ENCODE results near the gene TPM2. TPM values are rescaled to one million over a fixed set of nuclear protein-coding genes. Genes with fewer than 3 reads are reported as not detected.

TPM2 gene
- total RNA-seq, 2 experiments from 2014 or later, result 3.7 to 3.9 TPM

GRCh38 chr9:35667939-35668338 is 21.8 kb downstream of the TPM2 start:
- ChIA-PET POLR2A (no interaction called here), CTCF (no interaction called here)

DNA sequence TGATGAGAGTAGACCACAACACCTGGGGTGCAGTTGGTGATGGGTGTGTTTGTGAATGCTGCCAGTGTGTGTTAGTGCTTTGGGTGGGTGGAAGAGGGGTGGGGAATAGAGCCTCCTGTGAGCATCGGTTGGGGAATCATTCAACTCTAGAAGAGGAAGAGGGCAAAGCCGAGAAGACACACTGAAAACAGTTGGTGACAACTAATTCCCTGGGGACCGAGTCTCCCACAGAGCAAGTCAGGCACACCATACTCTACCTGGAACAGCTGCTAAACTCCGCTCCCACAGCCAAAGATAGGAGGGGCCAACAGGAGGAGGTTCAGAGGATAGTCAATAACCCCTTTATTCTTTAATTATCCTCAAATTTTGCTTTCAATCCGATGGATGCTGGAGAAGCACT is 23.2 kb downstream of the TPM2 start:
- ChIA-PET CTCF (interaction anchor here (2.0 kb wide), 1 partner anchor 18 kb away, joined by 5 read pairs; no protein-coding TSS in a partner anchor), POLR2A (no interaction called here)

DNA sequence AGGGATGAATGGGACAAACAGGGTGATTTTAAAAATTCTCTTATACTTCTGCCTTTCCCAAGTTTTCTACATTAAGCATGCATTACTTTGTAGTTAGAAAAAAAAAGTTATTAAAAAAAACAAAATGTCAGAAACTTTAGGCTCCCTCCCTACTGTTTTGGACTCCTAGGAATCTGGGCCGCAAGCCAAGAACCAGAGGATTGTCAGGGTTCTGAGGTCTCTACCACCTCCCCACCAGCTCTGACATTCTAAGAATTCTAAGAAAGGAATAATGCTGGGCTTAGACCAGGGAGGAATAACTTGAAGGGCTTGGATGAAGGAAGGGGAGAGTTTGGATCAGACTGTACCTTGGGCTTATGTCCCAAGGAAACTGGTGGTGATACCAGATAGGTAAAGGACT is 23.7 kb downstream of the TPM2 start:
- POLR2A ChIA-PET, result interaction anchor here (1.7 kb wide), 1 partner anchor 66 kb away, joined by 10 read pairs; the partner anchor contains the start of genes CREB3 and TLN1
- CTCF ChIA-PET, result interaction anchor here (2.0 kb wide), 1 partner anchor 18 kb away, joined by 5 read pairs; no protein-coding TSS in a partner anchor

GRCh38 chr9:35665471-35665818 is 24.3 kb downstream of the TPM2 start:
- POLR2A ChIA-PET, result interaction anchor here (0.6 to 1.7 kb wide), 2 partner anchors 67 to 972 kb away, joined by 5 to 10 read pairs; partner anchors contain the start of genes CREB3 and TLN1
- CTCF ChIA-PET, result interaction anchor here (0.5 to 2.0 kb wide), 3 partner anchors 16 to 288 kb away, joined by 3 to 5 read pairs (median 4); no protein-coding TSS in a partner anchor

- POLR2A ChIA-PET, result interaction anchor here (0.6 to 1.7 kb wide), 4 partner anchors 46 to 971 kb away, joined by 3 to 10 read pairs (median 4); partner anchors contain the start of genes CD72, CREB3, HINT2 and TLN1
- CTCF ChIA-PET, result interaction anchor here (0.5 to 2.0 kb wide), 10 partner anchors 15 to 288 kb away, joined by 3 to 9 read pairs (median 4); partner anchors contain the start of genes CREB3 and TLN1
Measured at GRCh38 chr9:35664531-35665470, 24.9 kb downstream of the TPM2 start, which contains the start of gene ARHGEF39. Gene ARHGEF39, minus strand, starts transcription at chr9:35665195. Its CDS starts 26 bp downstream, at chr9:35665169.

DNA sequence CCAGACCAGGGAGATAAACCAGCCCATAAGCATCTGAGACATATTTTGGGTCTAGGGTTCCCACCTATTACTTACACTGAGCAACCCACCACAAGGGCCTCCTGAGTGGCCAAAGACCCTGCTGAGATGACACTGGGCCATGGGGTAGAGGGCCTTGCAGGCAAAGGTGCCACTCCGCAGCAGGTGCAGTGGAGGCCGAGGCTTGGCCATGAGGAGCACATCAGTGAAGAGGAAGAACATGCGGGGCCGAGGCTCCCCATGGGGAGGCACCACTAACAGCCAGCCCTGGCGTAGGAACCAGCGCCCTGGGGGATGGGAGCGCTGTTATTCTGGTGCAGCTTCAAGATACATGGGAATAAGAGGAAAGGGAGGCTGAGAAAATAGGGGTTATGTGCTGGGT is 27.3 kb downstream of the TPM2 start:
- ChIA-PET POLR2A (no interaction called here), CTCF (interaction anchor here (1.1 to 2.8 kb wide), 4 partner anchors 14 to 74 kb away, joined by 4 to 9 read pairs (median 5); no protein-coding TSS in a partner anchor)

GRCh38 chr9:35661756-35662350 is 27.9 kb downstream of the TPM2 start:
- ChIA-PET CTCF (interaction anchor here (0.6 to 2.8 kb wide), 7 partner anchors 14 to 180 kb away, joined by 3 to 9 read pairs (median 4); no protein-coding TSS in a partner anchor), POLR2A (no interaction called here)

- ChIA-PET CTCF (interaction anchor here (1.1 to 3.8 kb wide), 6 partner anchors 14 to 69 kb away, joined by 3 to 30 read pairs (median 5); partner anchors contain the start of genes CREB3 and TLN1), POLR2A (interaction anchor here (1.1 kb wide), 1 partner anchor 14 kb away, joined by 4 read pairs; no protein-coding TSS in a partner anchor)
Measured at GRCh38 chr9:35660966-35661415, 28.7 kb downstream of the TPM2 start.

GRCh38 chr9:35659340-35659739 is 30.4 kb downstream of the TPM2 start:
- ChIA-PET CTCF (interaction anchor here (0.8 to 5.3 kb wide), 13 partner anchors 10 to 166 kb away, joined by 3 to 49 read pairs (median 8); partner anchors contain the start of genes CREB3 and TLN1), POLR2A (interaction anchor here (1.8 to 3.8 kb wide), 4 partner anchors 10 to 55 kb away, joined by 4 to 30 read pairs (median 12); no protein-coding TSS in a partner anchor)

DNA sequence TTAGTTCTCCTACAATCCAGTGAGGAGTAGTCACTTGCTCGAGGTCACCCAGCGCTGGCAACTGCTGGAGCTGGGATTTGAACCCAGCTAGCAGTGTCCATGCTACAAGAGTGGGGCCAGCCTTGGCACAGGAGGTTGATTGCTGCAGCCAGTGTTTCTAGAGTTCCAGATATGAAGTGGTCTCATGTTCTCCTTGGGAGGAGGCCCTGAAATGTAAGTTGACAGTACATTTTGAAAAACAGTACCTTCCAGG is 30.8 kb downstream of the TPM2 start:
- ChIA-PET CTCF (interaction anchor here (0.8 to 5.3 kb wide), 14 partner anchors 9 to 166 kb away, joined by 3 to 49 read pairs (median 6); partner anchors contain the start of genes CREB3 and TLN1), POLR2A (interaction anchor here (1.6 to 3.8 kb wide), 5 partner anchors 10 to 69 kb away, joined by 4 to 30 read pairs (median 10); no protein-coding TSS in a partner anchor)

- POLR2A ChIA-PET, result interaction anchor here (0.6 to 3.8 kb wide), 10 partner anchors 9 to 156 kb away, joined by 3 to 30 read pairs (median 6); partner anchors contain the start of genes CREB3, GBA2, HINT2 and RGP1
- CTCF ChIA-PET, result interaction anchor here (0.8 to 5.3 kb wide), 16 partner anchors 9 to 167 kb away, joined by 3 to 49 read pairs (median 5); partner anchors contain the start of genes CREB3 and TLN1
Measured at GRCh38 chr9:35658137-35658967, 31.4 kb downstream of the TPM2 start, which contains the start of gene CCDC107. Gene CCDC107, plus strand, starts transcription at chr9:35658292. Its CDS starts 88 bp downstream, at chr9:35658380.

DNA sequence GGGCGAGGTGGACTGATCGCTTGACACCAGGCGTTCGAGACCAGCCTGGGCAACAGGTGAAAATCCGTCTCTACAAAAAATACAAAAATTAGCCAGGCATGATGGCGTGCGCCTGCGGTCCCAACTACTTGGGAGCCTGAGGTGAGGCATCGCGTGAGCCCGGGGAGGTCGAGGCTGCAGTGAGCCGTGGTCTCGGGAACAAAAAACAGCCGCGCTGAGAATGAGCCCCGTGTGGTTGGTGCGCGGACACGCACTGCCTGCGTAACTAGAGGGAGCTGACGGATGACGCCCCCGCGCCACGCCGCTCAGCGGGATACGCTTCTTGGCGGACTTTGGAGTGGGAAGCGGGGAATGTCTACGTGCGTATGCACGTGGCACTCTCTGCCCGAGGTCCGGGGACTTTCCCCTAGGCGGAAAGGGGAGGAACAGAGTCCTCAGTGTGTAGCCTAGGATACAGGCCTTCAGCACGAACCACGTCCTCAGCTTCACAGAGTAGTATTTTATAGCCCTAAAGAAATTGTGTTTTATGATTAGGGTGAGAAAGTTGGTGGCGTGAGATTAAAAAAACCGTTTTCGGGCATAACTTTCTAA is 32.1 kb downstream of the TPM2 start, which contains the start of gene RMRP:
RMRP (minus strand) TSS at position 474 of the 591 bp plus-strand sequence.
- ChIA-PET POLR2A (interaction anchor here (0.6 to 3.8 kb wide), 10 partner anchors 8 to 157 kb away, joined by 3 to 30 read pairs (median 6); partner anchors contain the start of genes CREB3, GBA2, HINT2 and RGP1), CTCF (interaction anchor here (0.9 to 5.3 kb wide), 14 partner anchors 8 to 142 kb away, joined by 3 to 49 read pairs (median 6); partner anchors contain the start of genes CREB3 and TLN1)

DNA sequence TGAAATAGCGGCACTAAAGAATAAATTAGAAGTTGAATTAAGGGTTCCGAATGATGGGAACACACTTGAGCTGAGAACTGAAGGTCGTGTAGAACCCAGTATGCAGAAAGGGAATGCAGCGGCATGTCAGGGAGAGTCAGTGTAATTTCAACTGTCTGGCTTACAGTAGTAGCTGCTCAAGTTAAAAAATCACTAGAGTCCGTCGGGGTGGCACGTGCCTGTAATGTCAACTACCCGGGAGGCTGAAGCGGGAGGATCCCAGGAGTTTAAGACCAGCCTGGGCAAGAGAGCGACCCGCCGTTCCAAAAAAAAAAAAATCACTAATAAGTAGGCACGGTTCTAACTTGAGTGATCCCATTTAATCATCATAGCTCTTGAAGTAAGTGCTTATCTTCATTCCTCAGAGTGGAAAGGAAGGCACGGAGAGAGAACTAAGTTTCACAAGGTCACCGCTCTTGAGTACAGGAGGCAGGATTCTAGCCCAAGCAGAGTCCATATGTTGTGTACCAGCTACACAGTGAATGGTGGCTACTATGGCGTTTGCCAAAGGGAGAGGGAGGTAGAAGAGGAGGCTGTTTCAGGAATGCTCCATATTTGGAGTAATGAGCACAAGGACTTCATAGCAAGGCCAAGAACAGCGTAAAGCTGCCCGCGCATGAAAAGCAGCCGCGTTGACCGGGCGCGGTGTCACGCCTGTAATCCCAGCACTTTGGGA is 32.7 kb downstream of the TPM2 start:
- ChIA-PET POLR2A (interaction anchor here (0.5 to 3.8 kb wide), 7 partner anchors 8 to 92 kb away, joined by 3 to 30 read pairs (median 10); partner anchors contain the start of genes GBA2 and RGP1), CTCF (interaction anchor here (0.9 to 5.3 kb wide), 8 partner anchors 8 to 73 kb away, joined by 3 to 49 read pairs (median 9); partner anchors contain the start of genes CREB3 and TLN1)

- ChIA-PET CTCF (interaction anchor here (1.0 to 5.3 kb wide), 6 partner anchors 10 to 80 kb away, joined by 3 to 49 read pairs (median 4); partner anchors contain the start of genes CREB3 and TLN1), POLR2A (interaction anchor here (0.5 to 3.8 kb wide), 3 partner anchors 10 to 51 kb away, joined by 3 to 30 read pairs (median 3); no protein-coding TSS in a partner anchor)
Measured at GRCh38 chr9:35656348-35656747, 33.4 kb downstream of the TPM2 start.

DNA sequence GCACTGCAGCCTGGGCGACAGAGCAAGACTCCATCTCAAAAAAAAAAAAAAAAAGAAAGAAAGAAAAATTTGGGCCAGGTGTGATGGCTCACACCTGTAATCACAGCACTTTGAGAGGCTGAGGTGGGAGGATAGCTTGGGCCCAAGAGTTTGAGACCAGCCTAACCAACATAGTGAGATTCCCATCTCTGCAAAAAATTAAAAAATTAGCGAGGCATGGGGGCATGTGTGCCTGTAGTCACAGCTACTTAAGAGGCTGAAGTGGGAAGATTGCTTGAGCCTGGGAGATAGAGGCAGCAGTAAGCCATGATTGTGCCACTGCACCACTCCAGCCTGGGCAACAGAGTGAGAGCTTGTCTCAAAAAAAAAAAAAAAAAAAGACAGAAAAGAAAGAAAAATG is 36.1 kb downstream of the TPM2 start:
- POLR2A ChIA-PET, result interaction anchor here (0.6 kb wide), 1 partner anchor 29 kb away, joined by 7 read pairs; no protein-coding TSS in a partner anchor
- CTCF ChIA-PET, result interaction anchor here (0.6 to 1.2 kb wide), 3 partner anchors 8 to 1826 kb away, joined by 3 to 5 read pairs (median 3); partner anchors contain the start of gene TLN1

GRCh38 chr9:35652829-35653209 is 36.9 kb downstream of the TPM2 start:
- POLR2A ChIA-PET, result no interaction called here
- CTCF ChIA-PET, result interaction anchor here (1.2 kb wide), 1 partner anchor 8 kb away, joined by 3 read pairs; no protein-coding TSS in a partner anchor

All from activated CD8-positive, alpha-beta memory T cell treated with anti-CD3 and anti-CD28 coated beads for 36 hours (primary cell).